ENCODE measurements around the gene ENDOU.
"Not testable (repeated sequence)": the region's sequence is repeated elsewhere in the genome, so short reads cannot be mapped to it uniquely, and the experiment has no call there.

Gene ENDOU

GRCh38 chr12:47672068-47672467 lies 53.2 kb downstream of the ENDOU start:
- DNase-seq = no peak

- not testable (repeated sequence) for DNase-seq
These were observed 57.4 kb downstream of the ENDOU start for GRCh38 chr12:47667935-47668334.

All from activated CD4-positive, alpha-beta T cell treated with anti-CD3 and anti-CD28 coated beads for 4 hours (primary cell).